Measurements from ENCODE around the gene THEM4. TPM values are rescaled to one million over a fixed set of nuclear protein-coding genes. Genes with fewer than 3 reads are reported as not detected.

The THEM4 gene
- total and polyA plus RNA-seq, 2 experiments from 2014 or later = 13.4 to 20.4 TPM

DNA sequence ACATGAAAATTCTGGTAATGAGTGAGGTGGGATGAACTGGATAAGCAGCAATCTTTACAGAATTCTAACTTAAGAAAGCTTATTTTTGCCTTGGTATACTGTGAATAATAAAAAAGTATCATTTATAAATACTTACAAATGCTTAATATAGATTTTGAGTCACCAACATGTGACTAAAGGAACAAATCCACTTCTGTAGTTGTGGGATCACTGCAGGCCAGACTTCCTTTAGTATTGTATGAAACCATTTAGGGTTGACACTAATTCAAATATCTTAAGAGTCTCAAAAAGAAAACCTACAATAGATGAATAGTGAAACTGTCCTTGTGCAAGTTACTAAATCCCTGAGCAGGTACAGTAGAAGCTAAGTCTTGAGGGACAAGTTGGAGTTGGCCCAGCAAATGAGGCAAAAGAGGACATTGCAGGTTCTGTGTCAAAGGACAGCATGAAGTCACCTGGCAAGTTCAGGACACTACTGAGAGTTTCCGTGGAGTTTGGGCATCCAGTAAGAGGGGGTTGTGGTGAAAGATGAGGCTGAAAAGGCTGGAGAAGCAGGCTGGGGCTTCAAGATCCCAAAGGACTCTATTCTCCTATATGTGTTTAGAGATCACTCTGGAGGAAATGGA, 5.9 kb upstream of the THEM4 start (continued):
- TF ChIP-seq, protein P1, sequence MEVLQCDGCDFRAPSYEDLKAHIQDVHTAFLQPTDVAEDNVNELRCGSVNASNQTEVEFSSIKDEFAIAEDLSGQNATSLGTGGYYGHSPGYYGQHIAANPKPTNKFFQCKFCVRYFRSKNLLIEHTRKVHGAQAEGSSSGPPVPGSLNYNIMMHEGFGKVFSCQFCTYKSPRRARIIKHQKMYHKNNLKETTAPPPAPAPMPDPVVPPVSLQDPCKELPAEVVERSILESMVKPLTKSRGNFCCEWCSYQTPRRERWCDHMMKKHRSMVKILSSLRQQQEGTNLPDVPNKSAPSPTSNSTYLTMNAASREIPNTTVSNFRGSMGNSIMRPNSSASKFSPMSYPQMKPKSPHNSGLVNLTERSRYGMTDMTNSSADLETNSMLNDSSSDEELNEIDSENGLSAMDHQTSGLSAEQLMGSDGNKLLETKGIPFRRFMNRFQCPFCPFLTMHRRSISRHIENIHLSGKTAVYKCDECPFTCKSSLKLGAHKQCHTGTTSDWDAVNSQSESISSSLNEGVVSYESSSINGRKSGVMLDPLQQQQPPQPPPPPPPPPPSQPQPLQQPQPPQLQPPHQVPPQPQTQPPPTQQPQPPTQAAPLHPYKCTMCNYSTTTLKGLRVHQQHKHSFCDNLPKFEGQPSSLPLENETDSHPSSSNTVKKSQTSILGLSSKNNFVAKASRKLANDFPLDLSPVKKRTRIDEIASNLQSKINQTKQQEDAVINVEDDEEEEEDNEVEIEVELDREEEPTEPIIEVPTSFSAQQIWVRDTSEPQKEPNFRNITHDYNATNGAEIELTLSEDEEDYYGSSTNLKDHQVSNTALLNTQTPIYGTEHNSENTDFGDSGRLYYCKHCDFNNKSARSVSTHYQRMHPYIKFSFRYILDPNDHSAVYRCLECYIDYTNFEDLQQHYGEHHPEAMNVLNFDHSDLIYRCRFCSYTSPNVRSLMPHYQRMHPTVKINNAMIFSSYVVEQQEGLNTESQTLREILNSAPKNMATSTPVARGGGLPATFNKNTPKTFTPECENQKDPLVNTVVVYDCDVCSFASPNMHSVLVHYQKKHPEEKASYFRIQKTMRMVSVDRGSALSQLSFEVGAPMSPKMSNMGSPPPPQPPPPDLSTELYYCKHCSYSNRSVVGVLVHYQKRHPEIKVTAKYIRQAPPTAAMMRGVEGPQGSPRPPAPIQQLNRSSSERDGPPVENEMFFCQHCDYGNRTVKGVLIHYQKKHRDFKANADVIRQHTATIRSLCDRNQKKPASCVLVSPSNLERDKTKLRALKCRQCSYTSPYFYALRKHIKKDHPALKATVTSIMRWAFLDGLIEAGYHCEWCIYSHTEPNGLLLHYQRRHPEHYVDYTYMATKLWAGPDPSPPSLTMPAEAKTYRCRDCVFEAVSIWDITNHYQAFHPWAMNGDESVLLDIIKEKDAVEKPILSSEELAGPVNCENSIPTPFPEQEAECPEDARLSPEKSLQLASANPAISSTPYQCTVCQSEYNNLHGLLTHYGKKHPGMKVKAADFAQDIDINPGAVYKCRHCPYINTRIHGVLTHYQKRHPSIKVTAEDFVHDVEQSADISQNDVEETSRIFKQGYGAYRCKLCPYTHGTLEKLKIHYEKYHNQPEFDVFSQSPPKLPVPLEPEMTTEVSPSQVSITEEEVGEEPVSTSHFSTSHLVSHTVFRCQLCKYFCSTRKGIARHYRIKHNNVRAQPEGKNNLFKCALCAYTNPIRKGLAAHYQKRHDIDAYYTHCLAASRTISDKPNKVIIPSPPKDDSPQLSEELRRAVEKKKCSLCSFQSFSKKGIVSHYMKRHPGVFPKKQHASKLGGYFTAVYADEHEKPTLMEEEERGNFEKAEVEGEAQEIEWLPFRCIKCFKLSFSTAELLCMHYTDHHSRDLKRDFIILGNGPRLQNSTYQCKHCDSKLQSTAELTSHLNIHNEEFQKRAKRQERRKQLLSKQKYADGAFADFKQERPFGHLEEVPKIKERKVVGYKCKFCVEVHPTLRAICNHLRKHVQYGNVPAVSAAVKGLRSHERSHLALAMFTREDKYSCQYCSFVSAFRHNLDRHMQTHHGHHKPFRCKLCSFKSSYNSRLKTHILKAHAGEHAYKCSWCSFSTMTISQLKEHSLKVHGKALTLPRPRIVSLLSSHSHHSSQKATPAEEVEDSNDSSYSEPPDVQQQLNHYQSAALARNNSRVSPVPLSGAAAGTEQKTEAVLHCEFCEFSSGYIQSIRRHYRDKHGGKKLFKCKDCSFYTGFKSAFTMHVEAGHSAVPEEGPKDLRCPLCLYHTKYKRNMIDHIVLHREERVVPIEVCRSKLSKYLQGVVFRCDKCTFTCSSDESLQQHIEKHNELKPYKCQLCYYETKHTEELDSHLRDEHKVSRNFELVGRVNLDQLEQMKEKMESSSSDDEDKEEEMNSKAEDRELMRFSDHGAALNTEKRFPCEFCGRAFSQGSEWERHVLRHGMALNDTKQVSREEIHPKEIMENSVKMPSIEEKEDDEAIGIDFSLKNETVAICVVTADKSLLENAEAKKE (CRISPR knock-in tag; IDR thresholded peaks at IDR 0.05) = no peak
- TF ChIP-seq EZH2 (IDR thresholded peaks at IDR 0.05; ENCODE audit: low read depth, unreplicated experiment) (no peak), JUNB (IDR thresholded peaks at IDR 0.05; ENCODE audit: unreplicated experiment) (no peak), ZNF331 (CRISPR knock-in tag; IDR thresholded peaks at IDR 0.05; ENCODE audit: low read depth) (no peak), EZH2phosphoT487 (IDR thresholded peaks at IDR 0.05; ENCODE audit: unreplicated experiment) (no peak)
- TF ChIP-seq, protein P2, sequence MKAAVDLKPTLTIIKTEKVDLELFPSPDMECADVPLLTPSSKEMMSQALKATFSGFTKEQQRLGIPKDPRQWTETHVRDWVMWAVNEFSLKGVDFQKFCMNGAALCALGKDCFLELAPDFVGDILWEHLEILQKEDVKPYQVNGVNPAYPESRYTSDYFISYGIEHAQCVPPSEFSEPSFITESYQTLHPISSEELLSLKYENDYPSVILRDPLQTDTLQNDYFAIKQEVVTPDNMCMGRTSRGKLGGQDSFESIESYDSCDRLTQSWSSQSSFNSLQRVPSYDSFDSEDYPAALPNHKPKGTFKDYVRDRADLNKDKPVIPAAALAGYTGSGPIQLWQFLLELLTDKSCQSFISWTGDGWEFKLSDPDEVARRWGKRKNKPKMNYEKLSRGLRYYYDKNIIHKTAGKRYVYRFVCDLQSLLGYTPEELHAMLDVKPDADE (IDR thresholded peaks at IDR 0.05) = no peak

GRCh38 chr1:151914076-151914475, 4.8 kb upstream of the THEM4 start:
- no peaks in the 10 kb centered on the region for H3K9me2 ChIP-seq (ENCODE audit: insufficient read depth)
- H2AFZ ChIP-seq = no peak overlapping the region
- no peaks in the 10 kb centered on the region for H3K79me2 ChIP-seq (replicated peaks; ENCODE audit: insufficient read depth)
- no peaks in the 10 kb centered on the region for H3K27me3 Mint-ChIP-seq (ENCODE audit: insufficient read depth, low read depth, poor library complexity)
- peaks cover 15% of the 10 kb centered on the region for H3K4me1 ChIP-seq (ENCODE audit: insufficient read depth)
- H3K27ac ChIP-seq (ENCODE audit: low read depth) = no peak overlapping the region
- H3K4me2 ChIP-seq = no peak overlapping the region
- H3K36me3 ChIP-seq (ENCODE audit: insufficient read depth) = 0 out of 2 replicates have a peak, but pooled peaks cover 5% of the 10 kb centered on the region
- no peak overlapping the region for H3K27ac Mint-ChIP-seq
- no peaks in the 10 kb centered on the region for H4K20me1 ChIP-seq (replicated peaks; ENCODE audit: insufficient read depth)
- DNase-seq (ENCODE audit: low spot score) = no peak
- H3K4me3 Mint-ChIP-seq = no peak overlapping the region
- H3K4me3 ChIP-seq = no peak overlapping the region
- H3K27me3 ChIP-seq (ENCODE audit: insufficient read depth) = no peaks in the 10 kb centered on the region
- peaks cover 9% of the 10 kb centered on the region; the same call in 2 of the 3 replicates for H3K4me1 Mint-ChIP-seq
- H3K36me3 Mint-ChIP-seq (ENCODE audit: low read depth) = peaks cover 2% of the 10 kb centered on the region; the same call in 1 of the 3 replicates
- ATAC-seq = no peak
- H3F3A ChIP-seq (replicated peaks; ENCODE audit: low read depth) = no peaks in the 10 kb centered on the region
- peaks cover 6% of the 10 kb centered on the region; the same call in 2 of the 3 replicates for H3K9me3 Mint-ChIP-seq
- TF ChIP-seq, protein P1 (CRISPR knock-in tag; IDR thresholded peaks at IDR 0.05) = no peak
- TF ChIP-seq ZNF114 (CRISPR knock-in tag; IDR thresholded peaks at IDR 0.05) = no peak
- TF ChIP-seq CREB1 (CRISPR knock-in tag; IDR thresholded peaks at IDR 0.05; ENCODE audit: low read depth) = no peak
- no peak for TF ChIP-seq EZH2phosphoT487 (IDR thresholded peaks at IDR 0.05; ENCODE audit: unreplicated experiment)
